Gastroesophageal sphincter (tissue), 4 donors: Measurements from ENCODE around the gene IGHMBP2. TPM values are rescaled to one million over a fixed set of nuclear protein-coding genes. Genes with fewer than 3 reads are reported as not detected.

Source experiments
- ATAC-seq: fragments of 150-250 bp; one replicate; pipeline ENCODE4 v1.9.1; 2016; ENCODE audit warnings: mild to moderate bottlenecking, moderate library complexity
- H3K27ac ChIP-seq, 4 donors: fragments of 200-600 bp; sonication (generic) in 3 of 4; 1 replicate in 3 of 4; 2 replicates in 1 of 4; pipeline ENCODE4 v1.5.1; 2016 to 2019
- H3K27me3 ChIP-seq: fragments of 200-600 bp; sonication (generic); one replicate; pipeline ENCODE4 v1.5.1; 2019
- H3K36me3 ChIP-seq, 2 donors: fragments of 200-600 bp; sonication (generic); one replicate each; pipeline ENCODE4 v1.5.1; 2019; ENCODE audit warnings: control low read depth in 1 of 2
- H3K4me1 ChIP-seq, 3 donors: fragments of 200-600 bp; sonication (generic); 1 replicate in 2 of 3; 2 replicates in 1 of 3; pipeline ENCODE4 v1.5.1; 2016 to 2019; ENCODE audit warnings: control low read depth in 2 of 3
- H3K4me3 ChIP-seq, 2 donors: fragments of 200-600 bp; sonication (generic); one replicate each; pipeline ENCODE4 v1.5.1; 2019; ENCODE audit warnings: mild to moderate bottlenecking in 1 of 2, moderate library complexity in 1 of 2
- H3K9me3 ChIP-seq, 3 donors: fragments of 200-600 bp; sonication (generic); one replicate each; pipeline ENCODE4 v1.5.1; 2017 to 2019; ENCODE audit warnings: control low read depth in 2 of 3
- CTCF ChIP-seq, 4 experiments: fragments of 200-600 bp in 2 of 4; fragments of 450-650 bp in 2 of 4; sonication (generic) in 1 of 4; IDR thresholded peaks; one replicate each; pipeline ENCODE4 v1.5.1; 2017 to 2019; ENCODE audit warnings: antibody characterized with exemption in 4 of 4, mild to moderate bottlenecking in 2 of 4, moderate library complexity in 2 of 4
- EP300 ChIP-seq: sonication (generic); formaldehyde crosslinking; IDR thresholded peaks from one replicate; pipeline ENCODE4 v1.6.1; 2017; ENCODE audit warnings: antibody characterized with exemption, mild to moderate bottlenecking
- POLR2A ChIP-seq, 2 donors: fragments of 450-650 bp; IDR thresholded peaks; one replicate each; pipeline ENCODE4 v1.6.1; 2017; ENCODE audit warnings: antibody characterized with exemption in 2 of 2, mild to moderate bottlenecking in 2 of 2, moderate library complexity in 1 of 2
- POLR2AphosphoS5 ChIP-seq: sonication (generic); formaldehyde crosslinking; IDR thresholded peaks from one replicate; pipeline ENCODE4 v1.6.1; 2017; ENCODE audit warnings: antibody characterized with exemption
- WGBS, 2 donors: methylation state at CpG; one replicate each; pipeline ENCODE4 v1.1.5; 2018; ENCODE audit warnings: low coverage in 1 of 2; 5-methylcytosine and 5-hydroxymethylcytosine counted together
- total RNA-seq, 4 donors: library from RNA; depleted of rRNA; stranded (reverse); fragments of >200 nt; gene quantifications; one replicate each; pipeline ENCODE4 v1.1.0, GENCODE V29; 2016

IGHMBP2 gene
- total RNA-seq, 4 donors from 2014 or later: 20.9 to 31.8 (median 24.9) TPM

GRCh38 chr11:68978626-68978930, 74.9 kb downstream of the IGHMBP2 start:
- H3K4me3 ChIP-seq: no peak overlapping the region
- H3K27ac ChIP-seq: no peak overlapping the region
- WGBS, 2 donors: 40 to 82% methylated on average over 1 to 2 of the region's 5 CpGs
- TF ChIP-seq POLR2AphosphoS5 (no peak), CTCF (IDR thresholded peaks at IDR 0.05) (no peak), EP300 (no peak), POLR2A (IDR thresholded peaks at IDR 0.05) (no peak)
- no peaks in the 10 kb centered on the region for H3K27me3 ChIP-seq
- peaks cover 0 to 21% (median 0%) of the 10 kb centered on the region in 3 donors for H3K4me1 ChIP-seq
- no peaks in the 10 kb centered on the region for H3K9me3 ChIP-seq
- no peak for ATAC-seq
- H3K36me3 ChIP-seq: no peaks in the 10 kb centered on the region

- ATAC-seq: no peak
- Histone ChIP-seq H3K27ac (no peak overlapping the region), H3K9me3 (no peaks in the 10 kb centered on the region), H3K4me1 (peaks cover 0 to 18% (median 0%) of the 10 kb centered on the region in 3 donors), H3K4me3 (no peak overlapping the region), H3K27me3 (no peaks in the 10 kb centered on the region), H3K36me3 (no peaks in the 10 kb centered on the region)
- TF ChIP-seq CTCF (IDR thresholded peaks at IDR 0.05): no peak
- no peak for TF ChIP-seq POLR2A (IDR thresholded peaks at IDR 0.05)
- TF ChIP-seq EP300: no peak
- TF ChIP-seq POLR2AphosphoS5: no peak
- WGBS, 2 donors: 76% methylated on average over 5 of the region's 15 CpGs; no CpG with 5 or more reads in 1 of the 2 donors
Measured at GRCh38 chr11:68978931-68979594, 75.4 kb downstream of the IGHMBP2 start.

- H3K4me1 ChIP-seq: peaks cover 0 to 18% (median 0%) of the 10 kb centered on the region in 3 donors
- no peak overlapping the region for H3K27ac ChIP-seq
- H3K27me3 ChIP-seq: no peaks in the 10 kb centered on the region
- no peaks in the 10 kb centered on the region for H3K36me3 ChIP-seq
- H3K9me3 ChIP-seq: no peaks in the 10 kb centered on the region
- ATAC-seq: no peak
- WGBS, 2 donors: 56 to 94% methylated on average over 2 to 8 of the region's 33 CpGs
- no peak overlapping the region for H3K4me3 ChIP-seq
- TF ChIP-seq EP300 (no peak), CTCF (IDR thresholded peaks at IDR 0.05) (no peak), POLR2AphosphoS5 (no peak)
Measured at GRCh38 chr11:68979931-68980775, 76.5 kb downstream of the IGHMBP2 start.

GRCh38 chr11:68980776-68981065, 77.0 kb downstream of the IGHMBP2 start, which contains the start of gene MRGPRD:
MRGPRD (minus strand) TSS chr11:68980986; CDS start chr11:68980986, 0 bp downstream.
- Histone ChIP-seq H3K9me3 (no peaks in the 10 kb centered on the region), H3K36me3 (no peaks in the 10 kb centered on the region), H3K4me1 (peaks cover 0 to 16% (median 0%) of the 10 kb centered on the region in 3 donors), H3K27ac (no peak within 1 kb of the TSS), H3K27me3 (no peaks in the 10 kb centered on the region), H3K4me3 (no peak within 1 kb of the TSS)
- TF ChIP-seq POLR2AphosphoS5: no peak
- no peak for TF ChIP-seq POLR2A (IDR thresholded peaks at IDR 0.05)
- TF ChIP-seq EP300: no peak
- no peak for TF ChIP-seq CTCF (IDR thresholded peaks at IDR 0.05)
- no peak for ATAC-seq
- 57 to 85% methylated on average over 1 to 6 of the region's 8 CpGs for WGBS, 2 donors

GRCh38 chr11:68982134-68982533, 78.4 kb downstream of the IGHMBP2 start:
- ATAC-seq: no peak
- WGBS, 2 donors: 78 to 95% methylated on average over 2 of the region's 2 CpGs

More at GRCh38 chr11:68982134-68982533, 78.4 kb downstream of the IGHMBP2 start:
- Histone ChIP-seq H3K9me3 (no peaks in the 10 kb centered on the region), H3K27ac (no peak overlapping the region), H3K4me3 (no peak overlapping the region), H3K27me3 (no peaks in the 10 kb centered on the region), H3K4me1 (peaks cover 0 to 9% (median 0%) of the 10 kb centered on the region in 3 donors), H3K36me3 (no peaks in the 10 kb centered on the region)
- TF ChIP-seq POLR2AphosphoS5 (no peak), POLR2A (IDR thresholded peaks at IDR 0.05) (no peak), CTCF (IDR thresholded peaks at IDR 0.05) (no peak), EP300 (no peak)
